ENCODE results near the gene LYRM7.

GRCh38 chr5:131194725-131195124 is 24.0 kb downstream of the LYRM7 start:
- TF ChIP-seq NFRKB (IDR thresholded peaks at IDR 0.05) (no peak), TARDBP (IDR thresholded peaks at IDR 0.05) (no peak), ZNF384 (IDR thresholded peaks at IDR 0.05) (no peak), FOXK2 (IDR thresholded peaks at IDR 0.05) (no peak), SP1 (IDR thresholded peaks at IDR 0.05) (no peak), SUZ12 (IDR thresholded peaks at IDR 0.05) (no peak), HDGF (IDR thresholded peaks at IDR 0.05; ENCODE audit: borderline replicate concordance) (no peak), ELF4 (IDR thresholded peaks at IDR 0.05) (no peak), L3MBTL2 (conservative IDR thresholded peaks at IDR 0.05) (no peak), FOXA1 (IDR thresholded peaks at IDR 0.05) (no peak)

Measured in HEK293T (cell line).